HL-60 (cell line): ENCODE data around the gene PTPRK.

ENCODE experiments used
- DNase-seq, 2 experiments: peaks; one replicate each; pipeline ENCODE4 v3.0.0-alpha.2; 2010 to 2020; ENCODE audit warnings: low read depth in 1 of 2, low spot score in 1 of 2
- H3K27ac ChIP-seq: fragments of 250-450 bp; sonication (Bioruptor Pico); replicated peaks from 2 replicates; pipeline ENCODE4 v1.5.1; 2020; ENCODE audit warnings: mild to moderate bottlenecking, moderate library complexity
- H3K27me3 ChIP-seq: fragments of 250-450 bp; sonication (Bioruptor Pico); 2 replicates; pipeline ENCODE4 v1.5.1; 2021; ENCODE audit warnings: mild to moderate bottlenecking, moderate library complexity; ENCODE audit not compliant: insufficient read depth, poor library complexity, severe bottlenecking
- H3K4me3 ChIP-seq: replicated peaks from 2 replicates; pipeline ENCODE4 v1.5.1; 2011; ENCODE audit warnings: mild to moderate bottlenecking, control low read depth, low read length; ENCODE audit not compliant: insufficient read depth
- CTCF ChIP-seq: IDR thresholded peaks from one replicate; pipeline ENCODE4 v1.5.1; 2011; ENCODE audit warnings: low read length, control low read depth, inconsistent platforms; ENCODE audit not compliant: insufficient read depth
- GABPA ChIP-seq: IDR thresholded peaks from 2 replicates; pipeline ENCODE4 v1.6.1; 2012; ENCODE audit warnings: low read depth
- POLR2AphosphoS5 ChIP-seq: IDR thresholded peaks from 2 replicates; pipeline ENCODE4 v1.6.1; 2012; ENCODE audit warnings: low read depth
- SPI1 ChIP-seq: IDR thresholded peaks from 2 replicates; pipeline ENCODE4 v1.6.1; 2012; ENCODE audit warnings: low read depth, mild to moderate bottlenecking, borderline replicate concordance
- TF ChIP-seq, protein P1 (sequence below): IDR thresholded peaks from 2 replicates; pipeline ENCODE4 v1.6.1; 2012; ENCODE audit warnings: low read depth; ENCODE audit not compliant: insufficient replicate concordance

PTPRK gene

GRCh38 chr6:128276311-128276710, 244.1 kb downstream of the PTPRK start:
- H3K27ac ChIP-seq: no peak overlapping the region
- no peak overlapping the region for H3K4me3 ChIP-seq
- no peaks in the 10 kb centered on the region for H3K27me3 ChIP-seq
- DNase-seq: no peak
- no peak for TF ChIP-seq POLR2AphosphoS5
- TF ChIP-seq SPI1: no peak
- no peak for TF ChIP-seq CTCF
- TF ChIP-seq, protein P1, sequence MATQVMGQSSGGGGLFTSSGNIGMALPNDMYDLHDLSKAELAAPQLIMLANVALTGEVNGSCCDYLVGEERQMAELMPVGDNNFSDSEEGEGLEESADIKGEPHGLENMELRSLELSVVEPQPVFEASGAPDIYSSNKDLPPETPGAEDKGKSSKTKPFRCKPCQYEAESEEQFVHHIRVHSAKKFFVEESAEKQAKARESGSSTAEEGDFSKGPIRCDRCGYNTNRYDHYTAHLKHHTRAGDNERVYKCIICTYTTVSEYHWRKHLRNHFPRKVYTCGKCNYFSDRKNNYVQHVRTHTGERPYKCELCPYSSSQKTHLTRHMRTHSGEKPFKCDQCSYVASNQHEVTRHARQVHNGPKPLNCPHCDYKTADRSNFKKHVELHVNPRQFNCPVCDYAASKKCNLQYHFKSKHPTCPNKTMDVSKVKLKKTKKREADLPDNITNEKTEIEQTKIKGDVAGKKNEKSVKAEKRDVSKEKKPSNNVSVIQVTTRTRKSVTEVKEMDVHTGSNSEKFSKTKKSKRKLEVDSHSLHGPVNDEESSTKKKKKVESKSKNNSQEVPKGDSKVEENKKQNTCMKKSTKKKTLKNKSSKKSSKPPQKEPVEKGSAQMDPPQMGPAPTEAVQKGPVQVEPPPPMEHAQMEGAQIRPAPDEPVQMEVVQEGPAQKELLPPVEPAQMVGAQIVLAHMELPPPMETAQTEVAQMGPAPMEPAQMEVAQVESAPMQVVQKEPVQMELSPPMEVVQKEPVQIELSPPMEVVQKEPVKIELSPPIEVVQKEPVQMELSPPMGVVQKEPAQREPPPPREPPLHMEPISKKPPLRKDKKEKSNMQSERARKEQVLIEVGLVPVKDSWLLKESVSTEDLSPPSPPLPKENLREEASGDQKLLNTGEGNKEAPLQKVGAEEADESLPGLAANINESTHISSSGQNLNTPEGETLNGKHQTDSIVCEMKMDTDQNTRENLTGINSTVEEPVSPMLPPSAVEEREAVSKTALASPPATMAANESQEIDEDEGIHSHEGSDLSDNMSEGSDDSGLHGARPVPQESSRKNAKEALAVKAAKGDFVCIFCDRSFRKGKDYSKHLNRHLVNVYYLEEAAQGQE: no peak
- TF ChIP-seq GABPA: no peak

DNA sequence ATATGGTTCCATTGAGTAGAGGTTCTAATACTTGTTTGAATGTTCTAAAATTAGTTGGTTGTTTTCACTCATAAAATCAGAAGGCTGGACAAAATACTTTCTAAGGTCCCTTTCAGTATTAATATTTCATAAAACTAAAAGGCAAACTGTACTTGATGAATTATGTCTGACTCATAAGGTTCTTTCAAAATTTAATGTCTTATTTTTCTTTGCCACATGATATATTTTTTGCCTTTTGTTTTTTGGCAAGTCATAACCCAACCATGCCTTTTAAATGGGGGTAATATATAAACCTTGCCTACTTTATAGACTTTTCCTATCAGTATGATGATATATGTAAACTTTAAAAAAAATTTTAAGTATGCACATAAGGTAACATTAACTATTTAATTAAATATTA, 244.7 kb downstream of the PTPRK start:
- DNase-seq: no peak
- Histone ChIP-seq H3K27me3 (no peaks in the 10 kb centered on the region), H3K4me3 (no peak overlapping the region), H3K27ac (no peak overlapping the region)
- TF ChIP-seq, protein P1: no peak
- TF ChIP-seq GABPA (no peak), POLR2AphosphoS5 (no peak), CTCF (no peak), SPI1 (no peak)

DNA sequence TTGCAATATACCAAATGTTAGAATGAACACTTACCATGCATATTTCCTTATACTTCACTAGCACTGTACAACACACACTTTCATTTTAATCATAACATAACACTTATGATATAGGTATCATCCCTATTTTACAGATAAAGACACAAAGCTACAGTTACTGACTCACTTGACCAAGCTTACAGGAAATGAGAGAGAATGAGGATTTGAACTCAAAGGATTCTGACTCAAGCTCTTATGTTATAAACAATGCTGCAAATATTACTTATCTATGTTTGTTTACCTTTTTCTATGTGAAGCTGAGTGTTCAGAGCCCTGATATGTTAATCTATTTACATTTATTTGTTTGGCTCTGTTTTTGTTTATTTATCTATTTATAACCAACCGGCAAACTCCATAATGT, 245.4 kb downstream of the PTPRK start:
- DNase-seq: no peak
- H3K27ac ChIP-seq: no peak overlapping the region

More for the DNA sequence above, 245.4 kb downstream of the PTPRK start:
- Histone ChIP-seq H3K4me3 (no peak overlapping the region), H3K27me3 (no peaks in the 10 kb centered on the region)
- TF ChIP-seq, protein P1: no peak
- TF ChIP-seq POLR2AphosphoS5: no peak
- TF ChIP-seq GABPA: no peak
- TF ChIP-seq CTCF: no peak
- TF ChIP-seq SPI1: no peak
